IMR-90 (cell line): ENCODE results near the gene COL20A1. TPM values are rescaled to one million over a fixed set of nuclear protein-coding genes. Genes with fewer than 3 reads are reported as not detected.

ENCODE experiments used
- ATAC-seq: fragments of 200-7000 bp; cut with Tn5 transposase; 2 replicates; pipeline ENCODE4 v1.9.1; 2020; ENCODE audit warnings: low read depth, mild to moderate bottlenecking, moderate library complexity
- BruUV-seq: library from RNA; stranded (reverse); fragments of 400-500 nt; replicated peaks from 2 replicates; lab custom pipeline; 2021; lab: Mats Ljungman, UMichigan
- CTCF ChIA-PET: fragments of 300-600 bp; formaldehyde crosslinking; extraction: SDS; loops from one replicate; lab custom pipeline; 2021; ENCODE audit warnings: antibody characterized with exemption; lab: Yijun Ruan, JAX
- POLR2A ChIA-PET: fragments of 300-600 bp; sonication (Branson Sonifier 250); formaldehyde crosslinking; loops from one replicate; lab custom pipeline; 2022; ENCODE audit warnings: antibody characterized with exemption; ENCODE audit not compliant: unreplicated experiment; lab: Charles Lee
- DNase-seq: peaks from one replicate; pipeline ENCODE4 v3.0.0; 2013
- H2AFZ ChIP-seq: replicated peaks from 2 replicates; pipeline ENCODE3; 2013; ENCODE audit warnings: low read length, mild to moderate bottlenecking; ENCODE audit not compliant: poor library complexity
- H2AK5ac ChIP-seq: 2 replicates; pipeline ENCODE4 v1.6.1; 2013; ENCODE audit warnings: low read depth, low read length, inconsistent platforms
- H2AK9ac ChIP-seq: replicated peaks from 2 replicates; pipeline ENCODE3; 2013; ENCODE audit warnings: mild to moderate bottlenecking, low read depth, low read length, moderate library complexity; ENCODE audit not compliant: poor library complexity
- H2BK120ac ChIP-seq: 2 replicates; pipeline ENCODE4 v1.6.1; 2013; ENCODE audit warnings: low read depth, low read length, inconsistent platforms
- H2BK15ac ChIP-seq: 3 replicates; pipeline ENCODE4 v1.6.1; 2013; ENCODE audit warnings: low read depth, low read length, inconsistent platforms
- H2BK20ac ChIP-seq: 2 replicates; pipeline ENCODE4 v1.6.1; 2013; ENCODE audit warnings: low read depth, mild to moderate bottlenecking, inconsistent platforms, low read length, moderate library complexity
- H2BK5ac ChIP-seq: 2 replicates; pipeline ENCODE4 v1.6.1; 2013; ENCODE audit warnings: mild to moderate bottlenecking, low read depth, low read length, inconsistent platforms; ENCODE audit not compliant: poor library complexity, severe bottlenecking
- H3K14ac ChIP-seq: replicated peaks from 2 replicates; pipeline ENCODE4 v1.6.1; 2013; ENCODE audit warnings: low read depth, low read length, inconsistent platforms
- H3K18ac ChIP-seq: 2 replicates; pipeline ENCODE4 v1.6.1; 2013; ENCODE audit warnings: low read depth, low read length, control low read depth
- H3K23ac ChIP-seq: 2 replicates; pipeline ENCODE4 v1.6.1; 2013; ENCODE audit warnings: low read depth, low read length, inconsistent platforms
- H3K27ac ChIP-seq: 2 replicates; pipeline ENCODE4 v1.5.1; 2013; ENCODE audit warnings: mild to moderate bottlenecking, control low read depth, low read length; ENCODE audit not compliant: insufficient read depth
- H3K27me3 ChIP-seq: 2 replicates; pipeline ENCODE4 v1.6.1; 2013; ENCODE audit warnings: low read length; ENCODE audit not compliant: control insufficient read depth, insufficient read depth
- H3K36me3 ChIP-seq: 2 replicates; pipeline ENCODE4 v1.6.1; 2013; ENCODE audit warnings: low read length, mixed read lengths; ENCODE audit not compliant: control insufficient read depth, insufficient read depth
- H3K4ac ChIP-seq: 2 replicates; pipeline ENCODE4 v1.6.1; 2013; ENCODE audit warnings: low read depth, low read length, inconsistent platforms
- H3K4me1 ChIP-seq: 2 replicates; pipeline ENCODE4 v1.6.1; 2013; ENCODE audit warnings: low read length, mixed read lengths; ENCODE audit not compliant: control insufficient read depth, insufficient read depth
- H3K4me2 ChIP-seq: 2 replicates; pipeline ENCODE4 v1.6.1; 2013; ENCODE audit warnings: low read depth, mild to moderate bottlenecking, control low read depth, low read length, moderate library complexity
- H3K4me3 ChIP-seq: 2 replicates; pipeline ENCODE4 v1.5.1; 2013; ENCODE audit warnings: low read depth, mild to moderate bottlenecking, control low read depth, low read length, moderate library complexity; ENCODE audit not compliant: insufficient read depth
- H3K56ac ChIP-seq: 2 replicates; pipeline ENCODE4 v1.6.1; 2013; ENCODE audit warnings: low read length, inconsistent platforms; ENCODE audit not compliant: insufficient read depth; ENCODE audit errors: extremely low read depth
- H3K79me1 ChIP-seq, 2 experiments: 2 replicates each; pipeline ENCODE4 v1.6.1; 2013; ENCODE audit warnings: low read length in 2 of 2, inconsistent platforms in 1 of 2, low read depth in 1 of 2
- H3K9ac ChIP-seq: 2 replicates; pipeline ENCODE4 v1.6.1; 2013; ENCODE audit warnings: low read depth, low read length, control low read depth
- H3K9me1 ChIP-seq: 2 replicates; pipeline ENCODE4 v1.6.1; 2013; ENCODE audit warnings: low read length, inconsistent platforms; ENCODE audit not compliant: insufficient read depth
- H3K9me3 ChIP-seq: 2 replicates; pipeline ENCODE4 v1.6.1; 2013; ENCODE audit warnings: low read length; ENCODE audit not compliant: control insufficient read depth, insufficient read depth
- H4K20me1 ChIP-seq: 2 replicates; pipeline ENCODE4 v1.6.1; 2013; ENCODE audit warnings: low read length, inconsistent platforms; ENCODE audit not compliant: insufficient read depth
- H4K5ac ChIP-seq: 2 replicates; pipeline ENCODE4 v1.6.1; 2013; ENCODE audit warnings: mild to moderate bottlenecking, low read depth, low read length, control low read depth
- H4K8ac ChIP-seq, 2 experiments: 2 replicates each; pipeline ENCODE4 v1.6.1; 2013; ENCODE audit warnings: low read depth in 2 of 2, low read length in 2 of 2, control low read depth in 1 of 2, inconsistent platforms in 1 of 2
- H4K91ac ChIP-seq: 2 replicates; pipeline ENCODE4 v1.6.1; 2013; ENCODE audit warnings: low read depth, low read length, inconsistent platforms; ENCODE audit not compliant: insufficient read depth
- BHLHE40 ChIP-seq: fragments of 150-350 bp; IDR thresholded peaks from 2 replicates; pipeline ENCODE4 v1.6.1; 2016; ENCODE audit warnings: mild to moderate bottlenecking, low read depth, low read length
- CEBPB ChIP-seq: IDR thresholded peaks from 2 replicates; pipeline ENCODE4 v1.6.1; 2012; ENCODE audit warnings: low read depth, low read length, improper control_type of control experiment
- CHD1 ChIP-seq: IDR thresholded peaks from 2 replicates; pipeline ENCODE4 v1.6.1; 2012; ENCODE audit warnings: low read depth, low read length, improper control_type of control experiment
- FOS ChIP-seq: fragments of 150-350 bp; IDR thresholded peaks from 2 replicates; pipeline ENCODE4 v1.6.1; 2016; ENCODE audit warnings: low read depth, low read length
- MAFK ChIP-seq: IDR thresholded peaks from 2 replicates; pipeline ENCODE4 v1.6.1; 2012; ENCODE audit warnings: low read depth, low read length, improper control_type of control experiment
- MAZ ChIP-seq: IDR thresholded peaks from 2 replicates; pipeline ENCODE4 v1.6.1; 2012; ENCODE audit warnings: low read depth, mild to moderate bottlenecking, low read length, improper control_type of control experiment, moderate library complexity, borderline replicate concordance
- MXI1 ChIP-seq: IDR thresholded peaks from 2 replicates; pipeline ENCODE4 v1.6.1; 2012; ENCODE audit warnings: low read depth, mild to moderate bottlenecking, low read length, moderate library complexity, borderline replicate concordance
- NFE2L2 ChIP-seq: fragments of 150-350 bp; IDR thresholded peaks from 2 replicates; pipeline ENCODE4 v1.6.1; 2016; ENCODE audit warnings: low read depth, mild to moderate bottlenecking, low read length
- POLR2A ChIP-seq: IDR thresholded peaks from 2 replicates; pipeline ENCODE4 v1.6.1; 2012; ENCODE audit warnings: mild to moderate bottlenecking, low read depth, low read length
- RAD21 ChIP-seq: IDR thresholded peaks from 2 replicates; pipeline ENCODE4 v1.6.1; 2012; ENCODE audit warnings: low read length, improper control_type of control experiment
- RCOR1 ChIP-seq: IDR thresholded peaks from 2 replicates; pipeline ENCODE4 v1.6.1; 2012; ENCODE audit warnings: mild to moderate bottlenecking, low read length, improper control_type of control experiment; ENCODE audit not compliant: insufficient replicate concordance
- RFX5 ChIP-seq: IDR thresholded peaks from 2 replicates; pipeline ENCODE4 v1.8.0; 2012; ENCODE audit warnings: low read depth, mild to moderate bottlenecking, low read length, moderate library complexity
- SMC3 ChIP-seq: fragments of 150-350 bp; IDR thresholded peaks from 2 replicates; pipeline ENCODE4 v1.6.1; 2016; ENCODE audit warnings: low read depth, mild to moderate bottlenecking, antibody characterized with exemption, low read length, moderate library complexity
- WGBS, 2 experiments: methylation state at CpG; one replicate each; pipeline versions ENCODE4 v1.1.5 to v1.1.7; 2013; ENCODE audit warnings: missing lambda C conversion rate in 2 of 2; ENCODE audit not compliant: insufficient read length in 1 of 2; ENCODE audit errors: extremely low coverage in 2 of 2; 5-methylcytosine and 5-hydroxymethylcytosine counted together
- dilution Hi-C: fragments of 300-500 bp; cut with HindIII; formaldehyde crosslinking; loops from one replicate; pipeline ENCODE4 v1.14.3; 2018; ENCODE audit warnings: low sequenced_read_pairs; ENCODE audit not compliant: unreplicated experiment
- in situ Hi-C: fragments of 300-500 bp; cut with MboI; formaldehyde crosslinking; loops from 3 replicates; pipeline ENCODE4 v1.14.3; 2019; ENCODE audit warnings: low sequenced_read_pairs, inconsistent platforms, mixed read lengths
- intact Hi-C: fragments of 100-400 bp; cut with micrococcal nuclease; formaldehyde crosslinking; loops from 2 replicates; pipeline ENCODE4 v1.10.0; 2022
- polyA plus RNA-seq, 3 experiments: library from polyadenylated mRNA; depleted of rRNA; stranded (reverse); fragments of >200 nt; gene quantifications; 2 replicates each; pipeline ENCODE4 v1.2.3, GENCODE V29; 2012; ENCODE audit warnings: low replicate concordance in 1 of 3
- total RNA-seq: library from RNA; depleted of rRNA; stranded (reverse); fragments of >200 nt; gene quantifications from 2 replicates; pipeline ENCODE4 v1.2.3, GENCODE V29; 2012
- TF ChIP-seq, protein P1 (sequence below): conservative IDR thresholded peaks from 2 replicates; pipeline ENCODE4 v1.5.1; 2012; ENCODE audit warnings: mild to moderate bottlenecking, low read depth, low read length, improper control_type of control experiment
- TF ChIP-seq, protein P2 (sequence below): fragments of 150-350 bp; IDR thresholded peaks from 2 replicates; pipeline ENCODE4 v1.6.1; 2016; ENCODE audit warnings: low read depth, mild to moderate bottlenecking, low read length, moderate library complexity, borderline replicate concordance
- TF ChIP-seq, protein P3 (sequence below): fragments of 150-350 bp; IDR thresholded peaks from 2 replicates; pipeline ENCODE4 v1.6.1; 2017; ENCODE audit warnings: mild to moderate bottlenecking, antibody characterized with exemption, low read length, low read depth

COL20A1 gene
- total and polyA plus RNA-seq, 2 of the 4 experiments (the other 2 are of a cell fraction) = not detected

DNA sequence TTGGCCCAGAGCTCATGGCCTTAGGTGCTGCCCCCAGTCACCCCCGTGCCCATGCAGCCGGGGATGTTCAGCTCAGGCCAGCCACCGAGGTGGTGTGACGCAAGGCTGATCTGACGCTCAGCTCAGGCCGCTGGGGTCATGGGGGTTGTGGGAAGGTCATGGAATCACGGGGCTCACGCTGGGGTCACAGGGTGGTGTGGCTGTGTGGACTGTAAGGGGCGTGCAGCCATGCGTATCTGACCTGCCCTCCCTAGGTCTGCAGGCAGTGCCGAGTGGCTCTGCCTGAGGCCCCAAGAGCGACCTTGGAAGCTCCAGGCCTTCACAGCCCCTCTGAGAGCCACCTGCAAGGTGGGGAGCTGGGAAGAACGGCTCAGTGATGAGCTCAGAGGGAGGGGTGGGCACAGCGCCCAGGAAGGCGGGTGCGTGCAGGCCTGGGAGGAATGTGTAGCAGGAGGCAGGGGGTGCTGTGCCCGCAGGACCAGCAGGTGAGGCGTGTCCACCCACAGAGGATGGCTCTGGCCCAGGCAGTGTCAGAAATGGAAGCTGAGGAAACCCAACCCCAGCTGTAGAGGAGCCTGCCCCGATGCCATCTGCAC is 40.4 kb downstream of the COL20A1 start:
- H4K8ac ChIP-seq = no peak overlapping the region
- H3K23ac ChIP-seq = no peak overlapping the region
- no peak overlapping the region for H3K4me3 ChIP-seq
- no peaks in the 10 kb centered on the region for H3K4me1 ChIP-seq
- DNase-seq (no peak), ATAC-seq (no peak)
- in situ Hi-C loops = no loop called here
- H4K5ac ChIP-seq = no peak overlapping the region
- H4K20me1 ChIP-seq = no peaks in the 10 kb centered on the region
- 71% methylated on average over 10 of the region's 19 CpGs; no CpG with 5 or more reads in 1 of the 2 experiments for WGBS, 2 experiments
- BruUV-seq = no TSS peak
- POLR2A ChIA-PET = no interaction called here
- no peak overlapping the region for H3K4me2 ChIP-seq
- H4K91ac ChIP-seq = no peak overlapping the region
- H3K18ac ChIP-seq = no peak overlapping the region
- no peak overlapping the region for H2AFZ ChIP-seq
- no peak overlapping the region for H3K4ac ChIP-seq
- no peak overlapping the region for H2BK20ac ChIP-seq
- intact Hi-C loops = no loop called here
- H3K27ac ChIP-seq = no peak overlapping the region
- H3K14ac ChIP-seq = no peak overlapping the region
- no peak overlapping the region for H2AK9ac ChIP-seq
- H3K9ac ChIP-seq = no peak overlapping the region
- H2BK120ac ChIP-seq = no peak overlapping the region
- H2AK5ac ChIP-seq = no peak overlapping the region
- peaks cover 6% of the 10 kb centered on the region for H3K9me3 ChIP-seq
- CTCF ChIA-PET = no interaction called here
- H3K36me3 ChIP-seq = no peaks in the 10 kb centered on the region
- H3K9me1 ChIP-seq = no peaks in the 10 kb centered on the region
- H2BK5ac ChIP-seq = no peak overlapping the region
- H2BK15ac ChIP-seq = no peak overlapping the region
- no peaks in the 10 kb centered on the region for H3K79me1 ChIP-seq
- dilution Hi-C loops = no loop called here
- no peak overlapping the region for H3K56ac ChIP-seq
- peaks cover 14% of the 10 kb centered on the region for H3K27me3 ChIP-seq
- TF ChIP-seq, protein P1, sequence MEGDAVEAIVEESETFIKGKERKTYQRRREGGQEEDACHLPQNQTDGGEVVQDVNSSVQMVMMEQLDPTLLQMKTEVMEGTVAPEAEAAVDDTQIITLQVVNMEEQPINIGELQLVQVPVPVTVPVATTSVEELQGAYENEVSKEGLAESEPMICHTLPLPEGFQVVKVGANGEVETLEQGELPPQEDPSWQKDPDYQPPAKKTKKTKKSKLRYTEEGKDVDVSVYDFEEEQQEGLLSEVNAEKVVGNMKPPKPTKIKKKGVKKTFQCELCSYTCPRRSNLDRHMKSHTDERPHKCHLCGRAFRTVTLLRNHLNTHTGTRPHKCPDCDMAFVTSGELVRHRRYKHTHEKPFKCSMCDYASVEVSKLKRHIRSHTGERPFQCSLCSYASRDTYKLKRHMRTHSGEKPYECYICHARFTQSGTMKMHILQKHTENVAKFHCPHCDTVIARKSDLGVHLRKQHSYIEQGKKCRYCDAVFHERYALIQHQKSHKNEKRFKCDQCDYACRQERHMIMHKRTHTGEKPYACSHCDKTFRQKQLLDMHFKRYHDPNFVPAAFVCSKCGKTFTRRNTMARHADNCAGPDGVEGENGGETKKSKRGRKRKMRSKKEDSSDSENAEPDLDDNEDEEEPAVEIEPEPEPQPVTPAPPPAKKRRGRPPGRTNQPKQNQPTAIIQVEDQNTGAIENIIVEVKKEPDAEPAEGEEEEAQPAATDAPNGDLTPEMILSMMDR = no peak
- TF ChIP-seq, protein P2, sequence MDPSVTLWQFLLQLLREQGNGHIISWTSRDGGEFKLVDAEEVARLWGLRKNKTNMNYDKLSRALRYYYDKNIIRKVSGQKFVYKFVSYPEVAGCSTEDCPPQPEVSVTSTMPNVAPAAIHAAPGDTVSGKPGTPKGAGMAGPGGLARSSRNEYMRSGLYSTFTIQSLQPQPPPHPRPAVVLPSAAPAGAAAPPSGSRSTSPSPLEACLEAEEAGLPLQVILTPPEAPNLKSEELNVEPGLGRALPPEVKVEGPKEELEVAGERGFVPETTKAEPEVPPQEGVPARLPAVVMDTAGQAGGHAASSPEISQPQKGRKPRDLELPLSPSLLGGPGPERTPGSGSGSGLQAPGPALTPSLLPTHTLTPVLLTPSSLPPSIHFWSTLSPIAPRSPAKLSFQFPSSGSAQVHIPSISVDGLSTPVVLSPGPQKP = no peak
- no peak for TF ChIP-seq MXI1
- TF ChIP-seq, protein P3, sequence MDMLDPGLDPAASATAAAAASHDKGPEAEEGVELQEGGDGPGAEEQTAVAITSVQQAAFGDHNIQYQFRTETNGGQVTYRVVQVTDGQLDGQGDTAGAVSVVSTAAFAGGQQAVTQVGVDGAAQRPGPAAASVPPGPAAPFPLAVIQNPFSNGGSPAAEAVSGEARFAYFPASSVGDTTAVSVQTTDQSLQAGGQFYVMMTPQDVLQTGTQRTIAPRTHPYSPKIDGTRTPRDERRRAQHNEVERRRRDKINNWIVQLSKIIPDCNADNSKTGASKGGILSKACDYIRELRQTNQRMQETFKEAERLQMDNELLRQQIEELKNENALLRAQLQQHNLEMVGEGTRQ = no peak
- no peak for TF ChIP-seq FOS
- no peak for TF ChIP-seq MAZ
- TF ChIP-seq BHLHE40 = no peak
- TF ChIP-seq SMC3 = no peak
- TF ChIP-seq CEBPB = no peak
- TF ChIP-seq POLR2A = no peak
- TF ChIP-seq RAD21 = no peak
- no peak for TF ChIP-seq RCOR1
- TF ChIP-seq CHD1 = no peak
- TF ChIP-seq MAFK = no peak
- TF ChIP-seq NFE2L2 = no peak
- TF ChIP-seq RFX5 = no peak
